K562 (cell line): ENCODE data around the gene HEBP2. TPM values are rescaled to one million over a fixed set of nuclear protein-coding genes. Genes with fewer than 3 reads are reported as not detected.

Experiments
- ATAC-seq: fragments of 200-7000 bp; cut with Tn5 transposase; 3 replicates; pipeline ENCODE4 v1.9.1; 2020; ENCODE audit warnings: moderate library complexity
- BruUV-seq: library from RNA; stranded (reverse); fragments of 400-500 nt; replicated peaks from 2 replicates; lab custom pipeline; 2021; lab: Mats Ljungman, UMichigan
- CTCF ChIA-PET: fragments of 300-600 bp; formaldehyde crosslinking; extraction: SDS; loops from one replicate; lab custom pipeline; 2021; ENCODE audit warnings: low intra/inter-chr PET ratio; lab: Yijun Ruan, JAX
- POLR2A ChIA-PET: fragments of 300-600, 350-650 bp; sonication (Branson Sonifier 250); formaldehyde crosslinking; extraction: SDS; loops from one replicate; lab custom pipeline; 2021; ENCODE audit warnings: antibody characterized with exemption, inconsistent platforms; lab: Yijun Ruan, JAX
- DNase-seq, 4 experiments: peaks; one replicate each; pipeline versions ENCODE4 v3.0.0 to v3.0.0-alpha.2; 2011 to 2018; ENCODE audit warnings: low spot score in 3 of 4, mixed read lengths in 3 of 4; ENCODE audit errors: extremely low read depth in 1 of 4
- FAIRE-seq: peaks from 2 replicates; lab custom pipeline; 2011; peaks lifted over from hg19 to GRCh38; lab: Jason Lieb, UNC
- H2AFZ ChIP-seq: 2 replicates; pipeline ENCODE4 v1.6.0; 2011; ENCODE audit warnings: low read depth, low read length, control low read depth, inconsistent platforms
- H3K27ac ChIP-seq: fragments of 200-600 bp; 3 replicates; pipeline ENCODE4 v1.8.0; 2011; ENCODE audit warnings: low read depth, mild to moderate bottlenecking, control low read depth, inconsistent platforms, low read length, moderate library complexity, mixed read lengths; ENCODE audit errors: extremely low read depth
- H3K27me3 ChIP-seq, 2 experiments: fragments of 300-600 bp in 1 of 2; 2 replicates in 1 of 2; 3 replicates in 1 of 2; pipeline versions ENCODE4 v1.6.0 to v1.8.0; 2011; ENCODE audit warnings: inconsistent platforms in 2 of 2, low read length in 2 of 2, mild to moderate bottlenecking in 1 of 2, mixed read lengths in 1 of 2, moderate library complexity in 1 of 2; ENCODE audit not compliant: control insufficient read depth in 2 of 2, insufficient read depth in 2 of 2
- H3K36me3 ChIP-seq: fragments of 300-600 bp; 3 replicates; pipeline ENCODE4 v1.8.0; 2011; ENCODE audit warnings: mild to moderate bottlenecking, low read length, inconsistent platforms; ENCODE audit not compliant: control insufficient read depth, insufficient read depth
- H3K4me1 ChIP-seq, 2 experiments: fragments of 200-600 bp in 1 of 2; replicated peaks in 1 of 2; 2 replicates in 1 of 2; 3 replicates in 1 of 2; pipeline versions ENCODE4 v1.5.1 to v1.8.0; 2011; ENCODE audit warnings: inconsistent platforms in 2 of 2, low read length in 2 of 2, mild to moderate bottlenecking in 1 of 2, mixed read lengths in 1 of 2, moderate library complexity in 1 of 2; ENCODE audit not compliant: control insufficient read depth in 2 of 2, insufficient read depth in 2 of 2
- H3K4me2 ChIP-seq: 2 replicates; pipeline ENCODE4 v1.6.1; 2011; ENCODE audit warnings: low read length, control low read depth, inconsistent platforms, mixed read lengths; ENCODE audit not compliant: insufficient read depth
- H3K4me3 ChIP-seq: fragments of 200-600 bp; sonication (generic), shearing (Covaris generic); 2 replicates; pipeline ENCODE4 v1.5.1; 2016; ENCODE audit warnings: control low read depth, inconsistent platforms
- H3K79me2 ChIP-seq: fragments of 200-600 bp; 3 replicates; pipeline ENCODE4 v1.8.0; 2011; ENCODE audit warnings: low read length, inconsistent platforms; ENCODE audit not compliant: control insufficient read depth, insufficient read depth
- H3K9ac ChIP-seq, 2 experiments: 2 replicates each; pipeline versions ENCODE4 v1.6.0 to v1.6.1; 2011; ENCODE audit warnings: low read depth in 2 of 2, low read length in 2 of 2, control low read depth in 1 of 2, inconsistent platforms in 1 of 2, mild to moderate bottlenecking in 1 of 2, mixed read lengths in 1 of 2; ENCODE audit not compliant: insufficient read depth in 1 of 2
- H3K9me1 ChIP-seq: one replicate; pipeline ENCODE4 v1.6.0; 2011; ENCODE audit warnings: inconsistent platforms, mild to moderate bottlenecking, low read length, moderate library complexity; ENCODE audit not compliant: control insufficient read depth, insufficient read depth
- H3K9me3 ChIP-seq: replicated peaks from 2 replicates; pipeline ENCODE4 v1.5.1; 2011; ENCODE audit warnings: low read depth, low read length, inconsistent platforms; ENCODE audit not compliant: control insufficient read depth, insufficient read depth
- H4K20me1 ChIP-seq: replicated peaks from 2 replicates; pipeline ENCODE4 v1.6.1; 2011; ENCODE audit warnings: low read length, inconsistent platforms, mixed read lengths; ENCODE audit not compliant: control insufficient read depth, insufficient read depth
- ATF7 ChIP-seq: fragments of 450-650 bp; IDR thresholded peaks from 2 replicates; pipeline ENCODE4 v1.7.1; 2014; ENCODE audit warnings: mild to moderate bottlenecking, moderate library complexity
- CHD1 ChIP-seq: fragments of 200-600 bp; sonication (generic); IDR thresholded peaks from one replicate; pipeline ENCODE4 v1.6.1; 2012; ENCODE audit warnings: mild to moderate bottlenecking, moderate library complexity, low read length, inconsistent platforms
- ELF1 ChIP-seq: fragments of 200-800 bp; sonication (Bioruptor generic); IDR thresholded peaks from 2 replicates; pipeline ENCODE4 v1.6.1; 2016; ENCODE audit warnings: missing genetic modification characterization, missing compliant biosample characterization
- ETS2 ChIP-seq: IDR thresholded peaks from 2 replicates; pipeline ENCODE4 v1.6.1; 2016; ENCODE audit warnings: borderline replicate concordance, missing genetic modification characterization, mild to moderate bottlenecking, moderate library complexity, missing compliant biosample characterization; ENCODE audit not compliant: poor library complexity, severe bottlenecking
- GTF2A2 ChIP-seq: IDR thresholded peaks from 2 replicates; pipeline ENCODE4 v1.6.1; 2016; ENCODE audit warnings: mild to moderate bottlenecking, missing genetic modification characterization, missing compliant biosample characterization
- HMG20A ChIP-seq: fragments of 450-650 bp; formaldehyde crosslinking; conservative IDR thresholded peaks from 2 replicates; pipeline ENCODE4 v1.4.0; 2020; ENCODE audit warnings: mild to moderate bottlenecking, mixed read lengths
- KDM5B ChIP-seq: fragments of 200-600 bp; sonication (generic); IDR thresholded peaks from 2 replicates; pipeline ENCODE4 v1.6.1; 2012; ENCODE audit warnings: low read depth, mild to moderate bottlenecking, moderate library complexity, low read length, control low read depth, inconsistent platforms; ENCODE audit not compliant: insufficient replicate concordance
- LARP7 ChIP-seq: fragments of 450-650 bp; IDR thresholded peaks from 2 replicates; pipeline ENCODE4 v1.6.1; 2016
- LEF1 ChIP-seq: fragments of 450-650 bp; IDR thresholded peaks from 2 replicates; pipeline ENCODE4 v1.6.1; 2016; ENCODE audit warnings: mild to moderate bottlenecking
- RFX5 ChIP-seq: IDR thresholded peaks from 2 replicates; pipeline ENCODE4 v1.6.1; 2011; ENCODE audit warnings: low read depth, mild to moderate bottlenecking, improper control_type of control experiment, low read length
- SPI1 ChIP-seq: IDR thresholded peaks from 2 replicates; pipeline ENCODE4 v1.6.1; 2011; ENCODE audit warnings: low read depth, low read length, control low read depth, borderline replicate concordance
- ZNF232 ChIP-seq: sonication (generic); formaldehyde crosslinking; IDR thresholded peaks from 2 replicates; pipeline ENCODE4 v1.8.0; 2022; ENCODE audit warnings: mild to moderate bottlenecking, missing genetic modification reagents
- WGBS: fragments of 100-300 bp; shearing (Covaris generic); methylation state at CpG from one replicate; pipeline ENCODE4 v1.1.6; 2016; ENCODE audit warnings: low coverage, mixed read lengths; ENCODE audit not compliant: insufficient coverage; ENCODE audit errors: missing lambda C conversion rate; 5-methylcytosine and 5-hydroxymethylcytosine counted together
- in situ Hi-C: fragments of 300-500 bp; cut with MboI; formaldehyde crosslinking; loops from 4 replicates; pipeline ENCODE4 v1.15.0; 2018; ENCODE audit warnings: inconsistent platforms, mixed read lengths
- intact Hi-C: fragments of 100-400 bp; cut with micrococcal nuclease; formaldehyde crosslinking; loops from 2 replicates; pipeline ENCODE4 v1.14.2; 2022
- polyA plus RNA-seq, 8 experiments: library from polyadenylated mRNA; depleted of rRNA in 4 of 8; stranded (reverse) in 5 of 8; unstranded in 3 of 8; fragments of >200 nt; fragmentation: Nextera tagmentation in 2 of 8; fragmentation: Illumina TruSeq in 1 of 8; extraction: Ambion mirVana in 2 of 8; extraction: Trizol in 1 of 8; gene quantifications; 2 replicates each; pipeline versions ENCODE4 v1.2.1 to v1.2.3, GENCODE V29; 2011 to 2014; ENCODE audit warnings: inconsistent platforms in 1 of 8, missing spikeins in 1 of 8
- total RNA-seq, 7 experiments: library from RNA; depleted of rRNA in 6 of 7; stranded (reverse); fragments of >200 nt in 6 of 7; fragmentation: Illumina TruSeq in 2 of 7; extraction: Trizol in 2 of 7; gene quantifications; 2 replicates each; pipeline versions ENCODE4 v1.2.1 to v1.2.3, GENCODE V29; 2011 to 2021; ENCODE audit warnings: low replicate concordance in 1 of 7
- TF ChIP-seq, protein P1 (sequence below): fragments of 150-350 bp; conservative IDR thresholded peaks from 2 replicates; pipeline ENCODE4 v1.6.1; 2014; ENCODE audit warnings: low read length
- TF ChIP-seq, protein P2 (sequence below): fragments of 450-650 bp; IDR thresholded peaks from 2 replicates; pipeline ENCODE4 v1.6.1; 2018; ENCODE audit not compliant: partially characterized antibody
- TF ChIP-seq, protein P3 (sequence below): sonication (generic); formaldehyde crosslinking; IDR thresholded peaks from 2 replicates; pipeline ENCODE4 v1.8.0; 2022; ENCODE audit warnings: mild to moderate bottlenecking, missing genetic modification reagents

The HEBP2 gene
- total and polyA plus RNA-seq, 9 of the 15 experiments (the other 6 are each of a cell fraction or from before 2014, with no cell fraction given) = 8.5 to 63.7 (median 36.9) TPM

DNA sequence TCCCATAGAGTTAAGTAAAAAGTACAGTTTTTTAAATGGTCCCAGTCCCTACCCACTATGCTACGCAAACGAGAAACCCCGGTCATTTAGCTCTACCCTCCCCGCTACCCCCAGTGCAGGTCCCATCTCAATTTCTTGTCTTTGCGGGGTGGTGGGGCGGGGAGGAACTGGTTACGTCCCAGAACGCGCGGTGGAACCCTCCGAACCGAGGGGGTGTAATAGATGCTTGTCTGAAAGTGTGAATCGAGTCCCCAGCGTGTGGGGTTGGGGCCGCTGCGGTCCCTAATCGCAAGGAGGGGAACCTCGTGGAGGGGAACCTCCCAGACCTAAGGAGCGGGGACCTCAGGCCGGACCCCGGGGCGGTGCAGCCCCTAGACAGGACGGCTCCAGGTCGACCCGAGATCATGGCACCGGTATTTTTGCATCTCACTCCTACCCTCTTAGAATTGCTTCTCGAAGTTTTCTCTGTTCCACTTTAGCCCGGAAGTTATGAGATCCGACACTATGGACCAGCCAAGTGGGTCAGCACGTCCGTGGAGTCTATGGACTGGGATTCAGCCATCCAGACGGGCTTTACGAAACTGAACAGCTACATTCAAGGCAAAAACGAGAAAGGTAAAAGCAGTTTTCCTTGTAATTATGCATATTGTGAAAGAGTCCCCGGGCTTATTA lies 779 bp downstream of the HEBP2 start:
- BruUV-seq = TSS peak; percentile 48
- FAIRE-seq = peak; percentile 51
- ChIA-PET CTCF (no interaction called here), POLR2A (interaction anchor here (0.6 to 1.0 kb wide), 5 partner anchors 11 to 933 kb away, joined by 3 to 4 read pairs (median 3); no protein-coding TSS in a partner anchor)
- Histone ChIP-seq H4K20me1 (no peaks in the 10 kb centered on the region), H2AFZ (peak overlapping the region; percentile 85), H3K9me1 (no peaks in the 10 kb centered on the region), H3K36me3 (peaks cover 41% of the 10 kb centered on the region), H3K4me2 (peak overlapping the region; percentile 92), H3K9me3 (no peaks in the 10 kb centered on the region), H3K79me2 (peaks cover 11% of the 10 kb centered on the region; the same call in 2 of the 3 replicates), H3K9ac (peak overlapping the region; percentile 91 to 94), H3K27ac (peak overlapping the region; percentile 63), H3K4me3 (peak overlapping the region; percentile 58), H3K4me1 (peaks cover 10 to 23% of the 10 kb centered on the region in 2 experiments), H3K27me3 (no peaks in the 10 kb centered on the region)
- intact Hi-C loops = loop anchor here (5.0 kb wide), 3 partner anchors 118 to 403 kb away; no protein-coding TSS in a partner anchor
- WGBS = 3% methylated on average over 34 of the region's 35 CpGs
- DNase-seq = peak; percentile 54 to 59 (median 56)
- in situ Hi-C loops = no loop called here
- peak; percentile 21 for ATAC-seq
- no peak for TF ChIP-seq HMG20A
- TF ChIP-seq, protein P1, sequence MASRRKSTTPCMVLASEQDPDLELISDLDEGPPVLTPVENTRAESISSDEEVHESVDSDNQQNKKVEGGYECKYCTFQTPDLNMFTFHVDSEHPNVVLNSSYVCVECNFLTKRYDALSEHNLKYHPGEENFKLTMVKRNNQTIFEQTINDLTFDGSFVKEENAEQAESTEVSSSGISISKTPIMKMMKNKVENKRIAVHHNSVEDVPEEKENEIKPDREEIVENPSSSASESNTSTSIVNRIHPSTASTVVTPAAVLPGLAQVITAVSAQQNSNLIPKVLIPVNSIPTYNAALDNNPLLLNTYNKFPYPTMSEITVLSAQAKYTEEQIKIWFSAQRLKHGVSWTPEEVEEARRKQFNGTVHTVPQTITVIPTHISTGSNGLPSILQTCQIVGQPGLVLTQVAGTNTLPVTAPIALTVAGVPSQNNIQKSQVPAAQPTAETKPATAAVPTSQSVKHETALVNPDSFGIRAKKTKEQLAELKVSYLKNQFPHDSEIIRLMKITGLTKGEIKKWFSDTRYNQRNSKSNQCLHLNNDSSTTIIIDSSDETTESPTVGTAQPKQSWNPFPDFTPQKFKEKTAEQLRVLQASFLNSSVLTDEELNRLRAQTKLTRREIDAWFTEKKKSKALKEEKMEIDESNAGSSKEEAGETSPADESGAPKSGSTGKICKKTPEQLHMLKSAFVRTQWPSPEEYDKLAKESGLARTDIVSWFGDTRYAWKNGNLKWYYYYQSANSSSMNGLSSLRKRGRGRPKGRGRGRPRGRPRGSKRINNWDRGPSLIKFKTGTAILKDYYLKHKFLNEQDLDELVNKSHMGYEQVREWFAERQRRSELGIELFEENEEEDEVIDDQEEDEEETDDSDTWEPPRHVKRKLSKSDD = no peak
- TF ChIP-seq ETS2 (tag) = no peak
- TF ChIP-seq ELF1 (tag) = peak; percentile 9; the same call in 1 of the 2 replicates
- TF ChIP-seq, protein P2, sequence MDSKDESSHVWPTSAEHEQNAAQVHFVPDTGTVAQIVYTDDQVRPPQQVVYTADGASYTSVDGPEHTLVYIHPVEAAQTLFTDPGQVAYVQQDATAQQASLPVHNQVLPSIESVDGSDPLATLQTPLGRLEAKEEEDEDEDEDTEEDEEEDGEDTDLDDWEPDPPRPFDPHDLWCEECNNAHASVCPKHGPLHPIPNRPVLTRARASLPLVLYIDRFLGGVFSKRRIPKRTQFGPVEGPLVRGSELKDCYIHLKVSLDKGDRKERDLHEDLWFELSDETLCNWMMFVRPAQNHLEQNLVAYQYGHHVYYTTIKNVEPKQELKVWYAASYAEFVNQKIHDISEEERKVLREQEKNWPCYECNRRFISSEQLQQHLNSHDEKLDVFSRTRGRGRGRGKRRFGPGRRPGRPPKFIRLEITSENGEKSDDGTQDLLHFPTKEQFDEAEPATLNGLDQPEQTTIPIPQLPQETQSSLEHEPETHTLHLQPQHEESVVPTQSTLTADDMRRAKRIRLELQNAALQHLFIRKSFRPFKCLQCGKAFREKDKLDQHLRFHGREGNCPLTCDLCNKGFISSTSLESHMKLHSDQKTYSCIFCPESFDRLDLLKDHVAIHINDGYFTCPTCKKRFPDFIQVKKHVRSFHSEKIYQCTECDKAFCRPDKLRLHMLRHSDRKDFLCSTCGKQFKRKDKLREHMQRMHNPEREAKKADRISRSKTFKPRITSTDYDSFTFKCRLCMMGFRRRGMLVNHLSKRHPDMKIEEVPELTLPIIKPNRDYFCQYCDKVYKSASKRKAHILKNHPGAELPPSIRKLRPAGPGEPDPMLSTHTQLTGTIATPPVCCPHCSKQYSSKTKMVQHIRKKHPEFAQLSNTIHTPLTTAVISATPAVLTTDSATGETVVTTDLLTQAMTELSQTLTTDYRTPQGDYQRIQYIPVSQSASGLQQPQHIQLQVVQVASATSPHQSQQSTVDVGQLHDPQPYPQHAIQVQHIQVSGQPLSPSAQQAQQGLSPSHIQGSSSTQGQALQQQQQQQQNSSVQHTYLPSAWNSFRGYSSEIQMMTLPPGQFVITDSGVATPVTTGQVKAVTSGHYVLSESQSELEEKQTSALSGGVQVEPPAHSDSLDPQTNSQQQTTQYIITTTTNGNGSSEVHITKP = peak; percentile 27
- peak; percentile 43 for TF ChIP-seq CHD1
- TF ChIP-seq RFX5 = no peak
- 0 out of 2 replicates have a peak, but pooled peaks have one; percentile 36 for TF ChIP-seq ZNF232 (CRISPR knock-in tag)
- no peak for TF ChIP-seq ATF7
- 0 out of 2 replicates have a peak, but pooled peaks have one; percentile 18 for TF ChIP-seq SPI1
- TF ChIP-seq LEF1 = no peak
- TF ChIP-seq, protein P3, sequence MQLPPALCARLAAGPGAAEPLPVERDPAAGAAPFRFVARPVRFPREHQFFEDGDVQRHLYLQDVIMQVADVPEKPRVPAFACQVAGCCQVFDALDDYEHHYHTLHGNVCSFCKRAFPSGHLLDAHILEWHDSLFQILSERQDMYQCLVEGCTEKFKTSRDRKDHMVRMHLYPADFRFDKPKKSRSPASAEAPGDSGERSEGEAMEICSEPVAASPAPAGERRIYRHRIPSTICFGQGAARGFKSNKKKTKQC = peak; percentile 17; the same call in 1 of the 2 replicates
- TF ChIP-seq KDM5B = peak; percentile 3
- 0 out of 2 replicates have a peak, but pooled peaks have one; percentile 35 for TF ChIP-seq LARP7
- no peak for TF ChIP-seq GTF2A2 (tag)
